ENCODE results near the gene DPM1. TPM values are rescaled to one million over a fixed set of nuclear protein-coding genes. Genes with fewer than 3 reads are reported as not detected.

The DPM1 gene
- total and polyA plus RNA-seq, 2 of the 8 experiments (the other 6 are each of a cell fraction or from before 2014, with no cell fraction given) = 42.3 to 57.0 TPM

DNA sequence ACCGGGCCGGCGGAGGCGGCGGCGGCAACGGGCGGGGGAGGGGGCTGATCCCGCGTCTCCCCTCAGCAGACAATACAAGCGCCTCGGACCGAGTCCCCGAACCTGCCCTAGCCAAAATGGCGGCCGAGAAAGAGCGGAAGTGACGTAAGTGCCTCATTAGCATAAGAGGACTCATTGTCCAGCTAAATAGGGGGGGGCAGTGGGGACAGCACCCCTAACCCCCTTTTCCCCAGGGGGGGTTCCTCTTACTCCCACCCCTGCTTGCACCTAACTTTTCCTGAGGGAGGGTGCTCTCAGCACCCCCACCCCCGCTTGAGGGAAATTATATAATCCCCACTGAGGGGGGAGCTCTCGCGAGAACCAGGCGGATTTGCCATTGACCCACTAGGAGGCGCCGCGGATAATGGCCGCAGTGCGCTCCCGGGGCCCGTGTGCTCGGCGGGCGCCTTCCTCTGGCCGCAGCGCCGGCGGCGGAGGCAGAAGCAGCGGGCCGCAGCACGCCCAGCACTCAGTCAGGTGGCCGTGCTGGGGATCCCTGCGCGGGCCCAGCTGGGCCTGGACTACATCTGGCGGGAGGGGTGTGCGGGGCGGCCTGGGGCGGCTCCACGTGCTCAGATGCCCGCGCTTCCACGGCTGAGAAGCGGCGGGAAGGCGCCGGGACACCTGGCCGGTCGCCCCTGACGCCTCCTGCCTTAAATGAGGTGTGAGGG is 26.9 kb downstream of the DPM1 start, which contains the start of gene ADNP (continued):
- TF ChIP-seq SP4 (IDR thresholded peaks at IDR 0.05; ENCODE audit: low read length) (peak; percentile 95), EZH2 (IDR thresholded peaks at IDR 0.05; ENCODE audit: low read depth, low read length, severe bottlenecking) (no peak), CREB1 (IDR thresholded peaks at IDR 0.05) (peak; percentile 74), KDM5A (IDR thresholded peaks at IDR 0.05; ENCODE audit: low read length) (no peak), SAP30 (IDR thresholded peaks at IDR 0.05; ENCODE audit: insufficient read depth, insufficient replicate concordance, low read length) (no peak), ZNF274 (IDR thresholded peaks at IDR 0.05; ENCODE audit: borderline replicate concordance, extremely low read depth, low read length) (no peak)
